Measurements from ENCODE around the gene ZFR. TPM values are rescaled to one million over a fixed set of nuclear protein-coding genes. Genes with fewer than 3 reads are reported as not detected.

The ZFR gene
- total RNA-seq, 1 experiment from 2014 or later, result 62.4 TPM

GRCh38 chr5:32421075-32421474 lies 23.5 kb downstream of the ZFR start:
- H4K5ac ChIP-seq (ENCODE audit: insufficient read length, low read depth, low read length), result no peak overlapping the region
- no peak overlapping the region for H2BK120ac ChIP-seq (ENCODE audit: low read depth, low read length, poor library complexity, severe bottlenecking)
- no peak overlapping the region for H3K56ac ChIP-seq (ENCODE audit: insufficient read length, low read depth, low read length)
- peaks cover 12% of the 10 kb centered on the region; the same call in 1 of the 2 replicates for H3K79me2 ChIP-seq (ENCODE audit: insufficient read depth, low read length)
- H3K9me3 Mint-ChIP-seq, result peaks cover 2% of the 10 kb centered on the region in 2 experiments
- no peak for TF ChIP-seq CTCF (conservative IDR thresholded peaks at IDR 0.05)
- no peaks in the 10 kb centered on the region; the same call in 1 of the 2 replicates for H3K27me3 ChIP-seq (ENCODE audit: insufficient read depth, low read length)
- no peaks in the 10 kb centered on the region for H3K9me3 ChIP-seq (ENCODE audit: control insufficient read depth, low read depth, low read length)
- H3K79me1 ChIP-seq (ENCODE audit: insufficient read depth, low read depth, low read length, poor library complexity, severe bottlenecking), result no peaks in the 10 kb centered on the region
- no peak overlapping the region for H2BK12ac ChIP-seq (ENCODE audit: insufficient read length, low read depth, low read length)
- H4K8ac ChIP-seq (replicated peaks; ENCODE audit: insufficient read length, low read depth, low read length), result no peak overlapping the region
- no peak overlapping the region for H2BK20ac ChIP-seq (ENCODE audit: low read depth, low read length, poor library complexity, severe bottlenecking)
- H3K4ac ChIP-seq (ENCODE audit: low read depth, low read length), result no peak overlapping the region
- H2BK5ac ChIP-seq (ENCODE audit: insufficient read length, low read length), result no peak overlapping the region
- no peak overlapping the region for H4K91ac ChIP-seq (ENCODE audit: insufficient read length, low read depth, low read length)
- no peak overlapping the region for H3T11ph ChIP-seq (ENCODE audit: low read length)
- H3K27me3 Mint-ChIP-seq (ENCODE audit: low read depth), result no peaks in the 10 kb centered on the region
- H3K18ac ChIP-seq (ENCODE audit: insufficient read length, low read depth, low read length), result no peak overlapping the region
- no peak for DNase-seq
- H3K4me3 Mint-ChIP-seq, result no peak overlapping the region
- no peak overlapping the region for H2AFZ ChIP-seq (ENCODE audit: low read length)
- H3K4me2 ChIP-seq (ENCODE audit: insufficient read depth, insufficient read length, low read length), result no peak overlapping the region
- no peak overlapping the region for H3K27ac Mint-ChIP-seq
- no peak overlapping the region for H3K23ac ChIP-seq (ENCODE audit: insufficient read length, low read depth, low read length)
- H3K23me2 ChIP-seq (ENCODE audit: insufficient read length, low read depth, low read length, poor library complexity, severe bottlenecking), result no peaks in the 10 kb centered on the region
- no peak overlapping the region for H2BK15ac ChIP-seq (ENCODE audit: low read depth, low read length)
- H3K9ac ChIP-seq (ENCODE audit: extremely low read depth, insufficient read length, low read length), result no peak overlapping the region
- H3K14ac ChIP-seq (ENCODE audit: insufficient read depth, low read length), result no peak overlapping the region
- no peaks in the 10 kb centered on the region for H3K4me1 ChIP-seq (ENCODE audit: insufficient read depth, low read length)
- H3K4me1 Mint-ChIP-seq, result peaks cover 10% of the 10 kb centered on the region in 2 experiments
- no peak overlapping the region for H2AK5ac ChIP-seq (ENCODE audit: insufficient read length, low read length)
- H3K27ac ChIP-seq (ENCODE audit: insufficient read length, low read depth, low read length), result no peak overlapping the region
- H3K36me3 Mint-ChIP-seq (ENCODE audit: insufficient read depth in 1 of 3, low read depth in 3 of 3), result peaks cover 10 to 39% (median 20%) of the 10 kb centered on the region in 3 experiments
- no peaks in the 10 kb centered on the region for H4K20me1 ChIP-seq (ENCODE audit: control insufficient read depth, insufficient read depth, insufficient read length)
